ELF-1 (cell line): ENCODE measurements around the gene NCL.
"Not testable (repeated sequence)": the region's sequence is repeated elsewhere in the genome, so short reads cannot be mapped to it uniquely, and the experiment has no call there.

Experiments used
- DNase-seq: peaks from one replicate; pipeline ENCODE4 v3.0.0-alpha.2; 2016; ENCODE audit warnings: low read depth, low spot score

Gene NCL

DNA sequence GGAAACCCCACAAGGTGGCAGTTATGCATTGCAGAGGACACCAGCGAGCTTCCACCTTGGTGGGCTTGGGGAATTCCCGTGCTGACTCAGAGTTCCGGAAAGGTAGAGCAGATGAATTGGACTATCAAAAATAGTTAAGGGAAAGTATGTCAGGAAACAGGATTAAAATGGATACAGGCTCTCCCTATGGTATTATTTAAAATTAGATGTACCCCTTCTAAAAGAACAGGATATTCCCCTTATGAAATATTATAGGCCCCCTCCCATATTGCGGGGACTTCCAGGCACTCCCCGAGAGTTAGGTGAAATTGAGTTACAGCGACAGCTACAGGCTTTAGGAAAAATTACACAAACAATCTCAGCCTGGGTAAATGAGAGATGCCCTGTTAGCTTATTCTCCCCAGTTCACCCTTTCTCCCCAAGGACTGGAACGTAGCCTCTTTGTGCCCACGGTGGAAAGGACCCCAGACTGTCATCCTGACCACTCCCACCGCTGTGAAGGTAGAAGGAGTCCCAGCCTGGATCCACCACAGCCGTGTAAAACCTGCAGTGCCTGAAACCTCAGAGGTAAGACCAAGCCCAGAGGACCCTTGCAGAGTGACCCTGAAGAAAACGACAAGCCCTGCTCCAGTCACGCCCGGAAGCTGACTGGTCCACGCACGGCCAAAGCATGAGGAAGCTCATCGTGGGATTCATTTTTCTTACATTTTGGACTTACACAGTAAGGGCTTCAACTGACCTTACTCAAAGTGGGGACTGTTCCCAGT lies 58.5 kb downstream of the NCL start:
- not testable (repeated sequence) for DNase-seq

GRCh38 chr2:231404183-231404578 lies 60.1 kb downstream of the NCL start:
- not testable (repeated sequence) for DNase-seq
